ENCODE results near the gene LUC7L2.

DNA sequence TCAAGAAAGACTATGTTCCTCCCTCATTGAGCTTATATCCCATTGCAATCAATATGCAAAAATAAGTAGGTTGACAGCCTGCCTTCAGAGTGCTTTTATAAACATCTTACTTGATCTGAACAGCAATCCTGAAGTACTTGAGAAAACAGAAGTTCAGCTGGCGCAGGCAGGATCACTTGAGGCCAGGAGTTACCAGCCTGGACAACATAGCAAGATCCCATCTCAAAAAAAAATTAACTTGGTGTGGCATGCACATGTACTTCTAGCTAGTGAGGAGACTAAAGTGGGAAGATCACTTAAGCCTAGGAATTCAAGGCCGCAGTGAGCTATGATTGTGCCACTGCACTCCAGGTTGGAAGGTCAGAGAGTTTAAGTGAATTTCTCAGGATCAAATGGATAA lies 30.1 kb downstream of the LUC7L2 start:
- TF ChIP-seq, protein P1, sequence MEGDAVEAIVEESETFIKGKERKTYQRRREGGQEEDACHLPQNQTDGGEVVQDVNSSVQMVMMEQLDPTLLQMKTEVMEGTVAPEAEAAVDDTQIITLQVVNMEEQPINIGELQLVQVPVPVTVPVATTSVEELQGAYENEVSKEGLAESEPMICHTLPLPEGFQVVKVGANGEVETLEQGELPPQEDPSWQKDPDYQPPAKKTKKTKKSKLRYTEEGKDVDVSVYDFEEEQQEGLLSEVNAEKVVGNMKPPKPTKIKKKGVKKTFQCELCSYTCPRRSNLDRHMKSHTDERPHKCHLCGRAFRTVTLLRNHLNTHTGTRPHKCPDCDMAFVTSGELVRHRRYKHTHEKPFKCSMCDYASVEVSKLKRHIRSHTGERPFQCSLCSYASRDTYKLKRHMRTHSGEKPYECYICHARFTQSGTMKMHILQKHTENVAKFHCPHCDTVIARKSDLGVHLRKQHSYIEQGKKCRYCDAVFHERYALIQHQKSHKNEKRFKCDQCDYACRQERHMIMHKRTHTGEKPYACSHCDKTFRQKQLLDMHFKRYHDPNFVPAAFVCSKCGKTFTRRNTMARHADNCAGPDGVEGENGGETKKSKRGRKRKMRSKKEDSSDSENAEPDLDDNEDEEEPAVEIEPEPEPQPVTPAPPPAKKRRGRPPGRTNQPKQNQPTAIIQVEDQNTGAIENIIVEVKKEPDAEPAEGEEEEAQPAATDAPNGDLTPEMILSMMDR (IDR thresholded peaks at IDR 0.05): no peak
- no peak for TF ChIP-seq POLR2A (IDR thresholded peaks at IDR 0.05)
